SK-N-SH treated with all-trans-retinoic acid at 6 μM for 48 hours (cell line): Measurements from ENCODE around the gene L2HGDH.

Experiments used
- ATAC-seq: fragments of 200-7000 bp; cut with Tn5 transposase; 3 replicates; pipeline ENCODE4 v1.9.1; 2020; ENCODE audit warnings: mild to moderate bottlenecking, moderate library complexity
- ARNTL ChIP-seq: fragments of 450-650 bp; formaldehyde crosslinking; IDR thresholded peaks from 2 replicates; pipeline ENCODE4 v1.5.0; 2020; ENCODE audit warnings: low read depth, mild to moderate bottlenecking, moderate library complexity, borderline replicate concordance
- BACH2 ChIP-seq: fragments of 250-450 bp; sonication (Bioruptor Pico); IDR thresholded peaks from 2 replicates; pipeline ENCODE4 v1.9.0; 2021; ENCODE audit warnings: mild to moderate bottlenecking, borderline replicate concordance
- CSDC2 ChIP-seq: fragments of 250-450 bp; sonication (Bioruptor Pico); IDR thresholded peaks from 2 replicates; pipeline ENCODE4 v1.5.0; 2020; ENCODE audit warnings: mild to moderate bottlenecking, moderate library complexity
- ESRRG ChIP-seq: fragments of 250-450 bp; sonication (Bioruptor Pico); IDR thresholded peaks from 2 replicates; pipeline ENCODE4 v1.6.1; 2021; ENCODE audit warnings: mild to moderate bottlenecking
- GLIS3 ChIP-seq: fragments of 250-450 bp; sonication (Bioruptor Pico); IDR thresholded peaks from 2 replicates; pipeline ENCODE4 v1.5.0; 2020; ENCODE audit warnings: mild to moderate bottlenecking, moderate library complexity
- OSR1 ChIP-seq: fragments of 250-450 bp; sonication (Bioruptor Pico); IDR thresholded peaks from 2 replicates; pipeline ENCODE4 v1.8.0; 2022; ENCODE audit warnings: moderate library complexity, mild to moderate bottlenecking, inconsistent platforms
- PPARA ChIP-seq: fragments of 250-450 bp; sonication (Bioruptor Pico); IDR thresholded peaks from 2 replicates; pipeline ENCODE4 v1.5.0; 2020; ENCODE audit warnings: mild to moderate bottlenecking, borderline replicate concordance
- RARB ChIP-seq: fragments of 250-450 bp; sonication (Bioruptor Pico); IDR thresholded peaks from 2 replicates; pipeline ENCODE4 v1.8.0; 2021; ENCODE audit warnings: mild to moderate bottlenecking, moderate library complexity
- SNAI2 ChIP-seq: fragments of 250-450 bp; sonication (Bioruptor Pico); IDR thresholded peaks from 2 replicates; pipeline ENCODE4 v1.5.0; 2020; ENCODE audit warnings: mild to moderate bottlenecking, moderate library complexity
- TCF4 ChIP-seq: fragments of 250-450 bp; sonication (Bioruptor Pico); IDR thresholded peaks from 2 replicates; pipeline ENCODE4 v1.8.0; 2021; ENCODE audit warnings: mild to moderate bottlenecking, moderate library complexity, borderline replicate concordance
- TOX ChIP-seq: fragments of 250-450 bp; sonication (Bioruptor Pico); IDR thresholded peaks from 2 replicates; pipeline ENCODE4 v1.8.0; 2021; ENCODE audit warnings: mild to moderate bottlenecking, moderate library complexity, borderline replicate concordance
- TSHZ2 ChIP-seq: fragments of 250-450 bp; sonication (Bioruptor Pico); IDR thresholded peaks from 2 replicates; pipeline ENCODE4 v1.5.0; 2020; ENCODE audit warnings: mild to moderate bottlenecking, moderate library complexity
- ZC3H10 ChIP-seq: fragments of 250-450 bp; sonication (Bioruptor Pico); IDR thresholded peaks from 2 replicates; pipeline ENCODE4 v1.5.1; 2021; ENCODE audit warnings: mild to moderate bottlenecking, moderate library complexity
- ZFP3 ChIP-seq: fragments of 250-450 bp; sonication (Bioruptor Pico); IDR thresholded peaks from 2 replicates; pipeline ENCODE4 v1.5.0; 2020; ENCODE audit warnings: mild to moderate bottlenecking, moderate library complexity
- ZFP30 ChIP-seq: fragments of 450-650 bp; formaldehyde crosslinking; IDR thresholded peaks from 2 replicates; pipeline ENCODE4 v1.5.0; 2022; ENCODE audit warnings: mild to moderate bottlenecking, moderate library complexity
- ZNF565 ChIP-seq: fragments of 450-650 bp; formaldehyde crosslinking; conservative IDR thresholded peaks from 2 replicates; pipeline ENCODE4 v1.5.0; 2020; ENCODE audit warnings: low read depth, mild to moderate bottlenecking, moderate library complexity
- ZNF70 ChIP-seq: fragments of 450-650 bp; formaldehyde crosslinking; IDR thresholded peaks from 2 replicates; pipeline ENCODE4 v1.5.0; 2020; ENCODE audit warnings: mild to moderate bottlenecking, moderate library complexity
- ZNF8 ChIP-seq: fragments of 450-650 bp; formaldehyde crosslinking; IDR thresholded peaks from 2 replicates; pipeline ENCODE4 v1.5.0; 2020; ENCODE audit warnings: mild to moderate bottlenecking, moderate library complexity
- TF ChIP-seq, protein P1 (sequence below): fragments of 250-450 bp; sonication (Bioruptor Pico); IDR thresholded peaks from 2 replicates; pipeline ENCODE4 v1.8.0; 2021; ENCODE audit warnings: low read depth, mild to moderate bottlenecking, moderate library complexity, borderline replicate concordance
- TF ChIP-seq, protein P2 (sequence below): fragments of 250-450 bp; sonication (Bioruptor Pico); IDR thresholded peaks from 2 replicates; pipeline ENCODE4 v1.8.0; 2020; ENCODE audit warnings: mild to moderate bottlenecking, moderate library complexity, borderline replicate concordance

Gene L2HGDH

GRCh38 chr14:50270932-50271331 is 41.1 kb downstream of the L2HGDH start:
- TF ChIP-seq SNAI2 (CRISPR knock-in tag) (no peak), ZC3H10 (CRISPR knock-in tag) (no peak), RARB (CRISPR knock-in tag) (no peak), TCF4 (CRISPR knock-in tag) (no peak), ZNF70 (CRISPR knock-in tag) (no peak)
- no peak for ATAC-seq

DNA sequence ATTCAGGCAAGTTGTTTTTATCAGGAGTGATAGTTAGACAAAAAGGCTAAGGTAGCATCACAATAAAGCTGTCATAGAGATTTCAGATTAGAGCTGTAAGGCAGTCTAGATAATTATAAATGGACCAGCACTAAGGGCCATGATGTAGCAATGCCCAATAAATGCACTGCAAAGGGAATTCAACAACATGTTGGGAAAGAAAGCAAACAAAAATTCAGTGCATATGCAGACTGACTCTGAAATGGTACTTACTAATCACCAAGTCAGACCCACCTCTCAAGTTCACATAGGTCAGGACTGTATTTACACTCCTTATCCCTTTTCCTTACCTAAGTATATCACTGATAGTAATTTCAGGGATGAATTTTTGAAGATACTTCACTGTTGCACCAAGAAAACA is 47.0 kb downstream of the L2HGDH start:
- ATAC-seq = no peak
- TF ChIP-seq SNAI2 (CRISPR knock-in tag) (no peak), TOX (CRISPR knock-in tag) (no peak), RARB (CRISPR knock-in tag) (no peak), ZNF70 (CRISPR knock-in tag) (no peak), OSR1 (no peak), BACH2 (CRISPR knock-in tag) (no peak), ZNF565 (CRISPR knock-in tag) (no peak), GLIS3 (no peak), ESRRG (CRISPR knock-in tag) (no peak), ARNTL (CRISPR knock-in tag) (no peak), ZNF8 (CRISPR knock-in tag) (no peak), ZFP3 (CRISPR knock-in tag) (no peak), CSDC2 (CRISPR knock-in tag) (no peak)
- TF ChIP-seq, protein P1, sequence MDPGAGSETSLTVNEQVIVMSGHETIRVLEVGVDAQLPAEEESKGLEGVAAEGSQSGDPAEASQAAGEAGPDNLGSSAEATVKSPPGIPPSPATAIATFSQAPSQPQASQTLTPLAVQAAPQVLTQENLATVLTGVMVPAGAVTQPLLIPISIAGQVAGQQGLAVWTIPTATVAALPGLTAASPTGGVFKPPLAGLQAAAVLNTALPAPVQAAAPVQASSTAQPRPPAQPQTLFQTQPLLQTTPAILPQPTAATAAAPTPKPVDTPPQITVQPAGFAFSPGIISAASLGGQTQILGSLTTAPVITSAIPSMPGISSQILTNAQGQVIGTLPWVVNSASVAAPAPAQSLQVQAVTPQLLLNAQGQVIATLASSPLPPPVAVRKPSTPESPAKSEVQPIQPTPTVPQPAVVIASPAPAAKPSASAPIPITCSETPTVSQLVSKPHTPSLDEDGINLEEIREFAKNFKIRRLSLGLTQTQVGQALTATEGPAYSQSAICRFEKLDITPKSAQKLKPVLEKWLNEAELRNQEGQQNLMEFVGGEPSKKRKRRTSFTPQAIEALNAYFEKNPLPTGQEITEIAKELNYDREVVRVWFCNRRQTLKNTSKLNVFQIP (CRISPR knock-in tag) = no peak
- TF ChIP-seq, protein P2, sequence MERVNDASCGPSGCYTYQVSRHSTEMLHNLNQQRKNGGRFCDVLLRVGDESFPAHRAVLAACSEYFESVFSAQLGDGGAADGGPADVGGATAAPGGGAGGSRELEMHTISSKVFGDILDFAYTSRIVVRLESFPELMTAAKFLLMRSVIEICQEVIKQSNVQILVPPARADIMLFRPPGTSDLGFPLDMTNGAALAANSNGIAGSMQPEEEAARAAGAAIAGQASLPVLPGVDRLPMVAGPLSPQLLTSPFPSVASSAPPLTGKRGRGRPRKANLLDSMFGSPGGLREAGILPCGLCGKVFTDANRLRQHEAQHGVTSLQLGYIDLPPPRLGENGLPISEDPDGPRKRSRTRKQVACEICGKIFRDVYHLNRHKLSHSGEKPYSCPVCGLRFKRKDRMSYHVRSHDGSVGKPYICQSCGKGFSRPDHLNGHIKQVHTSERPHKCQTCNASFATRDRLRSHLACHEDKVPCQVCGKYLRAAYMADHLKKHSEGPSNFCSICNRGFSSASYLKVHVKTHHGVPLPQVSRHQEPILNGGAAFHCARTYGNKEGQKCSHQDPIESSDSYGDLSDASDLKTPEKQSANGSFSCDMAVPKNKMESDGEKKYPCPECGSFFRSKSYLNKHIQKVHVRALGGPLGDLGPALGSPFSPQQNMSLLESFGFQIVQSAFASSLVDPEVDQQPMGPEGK = no peak

GRCh38 chr14:50263321-50263720 is 48.7 kb downstream of the L2HGDH start:
- TF ChIP-seq, protein P1 (CRISPR knock-in tag) = no peak
- no peak for TF ChIP-seq ZNF565 (CRISPR knock-in tag)
- no peak for TF ChIP-seq ZFP30 (CRISPR knock-in tag)
- no peak for TF ChIP-seq ZC3H10 (CRISPR knock-in tag)
- TF ChIP-seq BACH2 (CRISPR knock-in tag) = no peak
- no peak for TF ChIP-seq RARB (CRISPR knock-in tag)

GRCh38 chr14:50262865-50263264 is 49.2 kb downstream of the L2HGDH start:
- TF ChIP-seq PPARA (CRISPR knock-in tag) (no peak), ESRRG (CRISPR knock-in tag) (no peak), BACH2 (CRISPR knock-in tag) (no peak), SNAI2 (CRISPR knock-in tag) (no peak), ZFP3 (CRISPR knock-in tag) (no peak), TCF4 (CRISPR knock-in tag) (no peak), TOX (CRISPR knock-in tag) (no peak), TSHZ2 (CRISPR knock-in tag) (no peak), ZNF565 (CRISPR knock-in tag) (no peak), ARNTL (CRISPR knock-in tag) (no peak), ZNF70 (CRISPR knock-in tag) (no peak), OSR1 (no peak), ZC3H10 (CRISPR knock-in tag) (no peak), RARB (CRISPR knock-in tag) (no peak), ZFP30 (CRISPR knock-in tag) (no peak), ZNF8 (CRISPR knock-in tag) (no peak), GLIS3 (no peak)
- TF ChIP-seq, protein P1 (CRISPR knock-in tag) = no peak
- TF ChIP-seq, all 23 proteins: peak for 0
- ATAC-seq = no peak

More at GRCh38 chr14:50263321-50263720, 48.7 kb downstream of the L2HGDH start:
- ATAC-seq = no peak
